NCI-H345 treated with DMSO at 0.1 percent for 48 hours (cell line): ENCODE data around the gene ATOSA.

Experiments
- DNase-seq: peaks from one replicate; lab custom pipeline; 2025; ENCODE audit not compliant: unreplicated experiment; lab: John Stamatoyannopoulos, UW

The ATOSA gene

GRCh38 chr15:52682781-52683180, 3.6 kb upstream of the ATOSA start:
- no peak for DNase-seq

- DNase-seq = no peak
These were observed 3.0 kb upstream of the ATOSA start for GRCh38 chr15:52682200-52682599.

GRCh38 chr15:52681441-52681840, 2.3 kb upstream of the ATOSA start:
- DNase-seq = no peak

GRCh38 chr15:52680761-52681160, 1.6 kb upstream of the ATOSA start:
- no peak for DNase-seq

GRCh38 chr15:52680041-52680391, 828 bp upstream of the ATOSA start:
- DNase-seq = no peak

- DNase-seq = no peak
These were observed 538 bp downstream of the ATOSA start for GRCh38 chr15:52678468-52679231.

- DNase-seq = no peak
These were observed 1.4 kb downstream of the ATOSA start for GRCh38 chr15:52677593-52678467.

- no peak for DNase-seq
These were observed 4.4 kb downstream of the ATOSA start for GRCh38 chr15:52674831-52675230.

- no peak for DNase-seq
These were observed 5.5 kb downstream of the ATOSA start for GRCh38 chr15:52673734-52674133.

- no peak for DNase-seq
These were observed 5.9 kb downstream of the ATOSA start for GRCh38 chr15:52673312-52673711.

- DNase-seq = no peak
These were observed 6.5 kb downstream of the ATOSA start for GRCh38 chr15:52672661-52673060.

GRCh38 chr15:52670087-52670486, 9.1 kb downstream of the ATOSA start:
- no peak for DNase-seq

GRCh38 chr15:52668133-52668532, 11.1 kb downstream of the ATOSA start:
- no peak for DNase-seq

GRCh38 chr15:52667597-52667996, 11.6 kb downstream of the ATOSA start:
- no peak for DNase-seq

- DNase-seq = no peak
These were observed 15.5 kb downstream of the ATOSA start for GRCh38 chr15:52663536-52664294.

- no peak for DNase-seq
These were observed 17.3 kb downstream of the ATOSA start for GRCh38 chr15:52661909-52662308.

GRCh38 chr15:52660192-52660591, 19.0 kb downstream of the ATOSA start:
- no peak for DNase-seq

GRCh38 chr15:52658955-52659354, 20.2 kb downstream of the ATOSA start:
- DNase-seq = no peak

- no peak for DNase-seq
These were observed 21.9 kb downstream of the ATOSA start for GRCh38 chr15:52657338-52657737.

GRCh38 chr15:52656412-52656811, 22.8 kb downstream of the ATOSA start:
- DNase-seq = no peak

GRCh38 chr15:52653431-52653964, 25.7 kb downstream of the ATOSA start:
- no peak for DNase-seq
